Measurements from ENCODE around the gene CPNE6. TPM values are rescaled to one million over a fixed set of nuclear protein-coding genes. Genes with fewer than 3 reads are reported as not detected.

CPNE6 gene
- total RNA-seq, 1 experiment from 2014 or later, result not detected

DNA sequence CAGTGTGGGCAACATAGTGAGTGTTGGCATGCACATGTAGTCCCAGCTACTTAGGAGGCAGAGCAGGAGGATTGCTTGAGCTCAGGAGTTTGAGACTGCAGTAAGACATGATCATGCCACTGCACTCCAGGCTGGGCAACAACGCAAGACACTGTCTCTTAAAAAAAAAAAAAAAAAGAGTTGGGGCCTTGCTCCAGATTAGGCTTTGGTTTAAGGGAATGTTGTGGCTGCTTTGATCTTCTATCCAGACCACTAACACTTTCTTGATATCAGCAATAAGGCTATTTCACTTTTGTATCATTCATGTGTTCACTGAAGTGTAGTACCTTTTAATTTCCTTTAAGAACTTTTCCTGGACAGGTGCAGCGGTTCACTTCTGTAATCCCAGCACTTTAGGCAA lies 56.3 kb downstream of the CPNE6 start:
- DNase-seq (ENCODE audit: low read depth, low spot score) (no peak), ATAC-seq (no peak)
- no peaks in the 10 kb centered on the region for H3K79me2 ChIP-seq (ENCODE audit: insufficient read depth, low read length)
- H3K27ac ChIP-seq (ENCODE audit: low read depth, low read length), result no peak overlapping the region
- no peaks in the 10 kb centered on the region for H3K4me1 ChIP-seq (ENCODE audit: control insufficient read depth in 1 of 2, insufficient read depth in 2 of 2, low read length in 2 of 2)
- ChIA-PET RAD21 (ENCODE audit: low non-redundant PET in 1 of 2, low total read pairs in 2 of 2, uncharacterized antibody in 2 of 2, unreplicated experiment in 2 of 2) (interaction anchor here in 1 of 2 experiments (0.7 kb wide), 1 partner anchor 14 kb away, joined by 3 read pairs; no protein-coding TSS in a partner anchor), POLR2A (interaction anchor here (0.6 to 1.9 kb wide), 3 partner anchors 8 to 27 kb away, joined by 3 to 8 read pairs (median 5); partner anchors contain the start of genes EMC9 and PSME1), CTCF (interaction anchor here (0.8 kb wide), 1 partner anchor 70 kb away, joined by 3 read pairs; no protein-coding TSS in a partner anchor)
- no peaks in the 10 kb centered on the region for H3K9me3 ChIP-seq (ENCODE audit: control insufficient read depth in 1 of 2, insufficient read depth in 1 of 2, low read depth in 1 of 2, low read length in 2 of 2)
- intact Hi-C loops (cut with micrococcal nuclease), result no loop called here
- no peak overlapping the region for H3K9ac ChIP-seq (ENCODE audit: low read length)
- no peaks in the 10 kb centered on the region for H3K9me2 ChIP-seq (ENCODE audit: insufficient read depth)
- TF ChIP-seq ZFX (IDR thresholded peaks at IDR 0.05) (no peak), SIN3A (IDR thresholded peaks at IDR 0.05; ENCODE audit: low read depth) (no peak), SRF (IDR thresholded peaks at IDR 0.05; ENCODE audit: low read depth) (no peak), POLR2AphosphoS5 (IDR thresholded peaks at IDR 0.05; ENCODE audit: low read depth, low read length) (no peak), EZH2phosphoT487 (IDR thresholded peaks at IDR 0.05; ENCODE audit: borderline replicate concordance) (no peak), EGR1 (IDR thresholded peaks at IDR 0.05; ENCODE audit: low read depth) (no peak)
- TF ChIP-seq, protein P1, sequence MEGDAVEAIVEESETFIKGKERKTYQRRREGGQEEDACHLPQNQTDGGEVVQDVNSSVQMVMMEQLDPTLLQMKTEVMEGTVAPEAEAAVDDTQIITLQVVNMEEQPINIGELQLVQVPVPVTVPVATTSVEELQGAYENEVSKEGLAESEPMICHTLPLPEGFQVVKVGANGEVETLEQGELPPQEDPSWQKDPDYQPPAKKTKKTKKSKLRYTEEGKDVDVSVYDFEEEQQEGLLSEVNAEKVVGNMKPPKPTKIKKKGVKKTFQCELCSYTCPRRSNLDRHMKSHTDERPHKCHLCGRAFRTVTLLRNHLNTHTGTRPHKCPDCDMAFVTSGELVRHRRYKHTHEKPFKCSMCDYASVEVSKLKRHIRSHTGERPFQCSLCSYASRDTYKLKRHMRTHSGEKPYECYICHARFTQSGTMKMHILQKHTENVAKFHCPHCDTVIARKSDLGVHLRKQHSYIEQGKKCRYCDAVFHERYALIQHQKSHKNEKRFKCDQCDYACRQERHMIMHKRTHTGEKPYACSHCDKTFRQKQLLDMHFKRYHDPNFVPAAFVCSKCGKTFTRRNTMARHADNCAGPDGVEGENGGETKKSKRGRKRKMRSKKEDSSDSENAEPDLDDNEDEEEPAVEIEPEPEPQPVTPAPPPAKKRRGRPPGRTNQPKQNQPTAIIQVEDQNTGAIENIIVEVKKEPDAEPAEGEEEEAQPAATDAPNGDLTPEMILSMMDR (IDR thresholded peaks at IDR 0.05 in 2 of 3, conservative IDR thresholded peaks at IDR 0.05 in 1 of 3; ENCODE audit: borderline replicate concordance in 1 of 3, insufficient read depth in 1 of 3, low read depth in 2 of 3, low read length in 2 of 3), result no peak
- H2AFZ ChIP-seq (ENCODE audit: low read depth, low read length, poor library complexity, severe bottlenecking), result no peak overlapping the region
- no peak overlapping the region for H3K4me2 ChIP-seq (ENCODE audit: low read length)
- no peaks in the 10 kb centered on the region for H3K27me3 ChIP-seq (ENCODE audit: insufficient read depth, low read length)
- BruUV-seq (replicated peaks), result no TSS peak
- H4K20me1 ChIP-seq (ENCODE audit: insufficient read depth), result no peaks in the 10 kb centered on the region
- H3K36me3 ChIP-seq (ENCODE audit: control insufficient read depth in 1 of 2, insufficient read depth in 2 of 2, low read length in 2 of 2), result peaks cover 0 to 3% of the 10 kb centered on the region in 2 experiments; a peak in 2 of 4 replicates
- H3K4me3 ChIP-seq (replicated peaks in 1 of 2; ENCODE audit: low read depth in 1 of 2, low read length in 2 of 2), result no peak overlapping the region

Other genes starting within 250 kb of the CPNE6 start
- 21.8 TPM for gene DHRS4, start 117.8 kb upstream of the CPNE6 start, total RNA-seq (2021; ENCODE audit: unreplicated experiment)
- gene DHRS4L2, start 82.6 kb upstream of the CPNE6 start, total RNA-seq (2021; ENCODE audit: unreplicated experiment), result 18.6 TPM
- 0.71 TPM for gene CARMIL3, start 19.6 kb upstream of the CPNE6 start, total RNA-seq (2021; ENCODE audit: unreplicated experiment)
- 94.1 TPM for gene PCK2, start 22.7 kb downstream of the CPNE6 start, total RNA-seq (2021; ENCODE audit: unreplicated experiment)
- 47.5 TPM for gene DCAF11, start 43.2 kb downstream of the CPNE6 start, total RNA-seq (2021; ENCODE audit: unreplicated experiment)
- 0.66 TPM for gene NRL, start 43.4 kb downstream of the CPNE6 start, total RNA-seq (2021; ENCODE audit: unreplicated experiment)
- 0.81 TPM for gene FITM1, start 59.1 kb downstream of the CPNE6 start, total RNA-seq (2021; ENCODE audit: unreplicated experiment)
- gene PSME1, start 64.6 kb downstream of the CPNE6 start, total RNA-seq (2021; ENCODE audit: unreplicated experiment), result 174 TPM
- 42.0 TPM for gene EMC9, start 70.0 kb downstream of the CPNE6 start, total RNA-seq (2021; ENCODE audit: unreplicated experiment)
- 160 TPM for gene PSME2, start 75.0 kb downstream of the CPNE6 start, total RNA-seq (2021; ENCODE audit: unreplicated experiment)
- gene RNF31, start 75.9 kb downstream of the CPNE6 start, total RNA-seq (2021; ENCODE audit: unreplicated experiment), result 78.0 TPM
- gene IRF9, start 89.7 kb downstream of the CPNE6 start, total RNA-seq (2021; ENCODE audit: unreplicated experiment), result 21.7 TPM
- 7.6 TPM for gene REC8, start 100.5 kb downstream of the CPNE6 start, total RNA-seq (2021; ENCODE audit: unreplicated experiment)
- 102 TPM for gene IPO4, start 117.3 kb downstream of the CPNE6 start, total RNA-seq (2021; ENCODE audit: unreplicated experiment)
- 35.2 TPM for gene TM9SF1, start 123.9 kb downstream of the CPNE6 start, total RNA-seq (2021; ENCODE audit: unreplicated experiment)
- gene TSSK4, start 134.1 kb downstream of the CPNE6 start, total RNA-seq (2021; ENCODE audit: unreplicated experiment), result 0.32 TPM
- 34.6 TPM for gene CHMP4A, start 141.9 kb downstream of the CPNE6 start, total RNA-seq (2021; ENCODE audit: unreplicated experiment)
- 15.9 TPM for gene MDP1, start 144.5 kb downstream of the CPNE6 start, total RNA-seq (2021; ENCODE audit: unreplicated experiment)
- 178 TPM for gene NEDD8, start 160.8 kb downstream of the CPNE6 start, total RNA-seq (2021; ENCODE audit: unreplicated experiment)
- gene GMPR2, start 161.4 kb downstream of the CPNE6 start, total RNA-seq (2021; ENCODE audit: unreplicated experiment), result 66.9 TPM
- 38.4 TPM for gene TINF2, start 171.1 kb downstream of the CPNE6 start, total RNA-seq (2021; ENCODE audit: unreplicated experiment)
- gene TGM1, start 191.6 kb downstream of the CPNE6 start, total RNA-seq (2021; ENCODE audit: unreplicated experiment), result 5.6 TPM
- gene RABGGTA, start 200.0 kb downstream of the CPNE6 start, total RNA-seq (2021; ENCODE audit: unreplicated experiment), result 40.8 TPM
- 34.7 TPM for gene DHRS1, start 228.2 kb downstream of the CPNE6 start, total RNA-seq (2021; ENCODE audit: unreplicated experiment)
- 39.4 TPM for gene NOP9, start 228.3 kb downstream of the CPNE6 start, total RNA-seq (2021; ENCODE audit: unreplicated experiment)
- gene CIDEB, start 236.4 kb downstream of the CPNE6 start, total RNA-seq (2021; ENCODE audit: unreplicated experiment), result 0.22 TPM
- gene LTB4R2, start 238.6 kb downstream of the CPNE6 start, total RNA-seq (2021; ENCODE audit: unreplicated experiment), result 15.4 TPM
- 14.8 TPM for gene LTB4R, start 239.9 kb downstream of the CPNE6 start, total RNA-seq (2021; ENCODE audit: unreplicated experiment)

Data from HCT116 (cell line).